WTC11 (cell line): ENCODE data around the gene OLFM1.

Experiments
- AFF4 ChIP-seq: sonication (generic); formaldehyde crosslinking; IDR thresholded peaks from 2 replicates; pipeline ENCODE4 v1.8.1; 2023; ENCODE audit warnings: mild to moderate bottlenecking, missing genetic modification reagents, borderline replicate concordance
- ATF2 ChIP-seq: sonication (generic); formaldehyde crosslinking; IDR thresholded peaks from 2 replicates; pipeline ENCODE4 v1.8.1; 2022; ENCODE audit warnings: low read depth, missing genetic modification reagents, borderline replicate concordance
- ATF3 ChIP-seq: sonication (generic); formaldehyde crosslinking; conservative IDR thresholded peaks from 2 replicates; pipeline ENCODE4 v1.8.1; 2022; ENCODE audit warnings: mild to moderate bottlenecking, missing genetic modification reagents
- CDX4 ChIP-seq: fragments of 250-450 bp; sonication (Bioruptor Pico); IDR thresholded peaks from 2 replicates; pipeline ENCODE4 v1.9.0; 2021; ENCODE audit warnings: moderate library complexity, mild to moderate bottlenecking, inconsistent platforms, borderline replicate concordance
- CREM ChIP-seq: sonication (generic); formaldehyde crosslinking; IDR thresholded peaks from 2 replicates; pipeline ENCODE4 v1.8.1; 2022; ENCODE audit warnings: mild to moderate bottlenecking, missing genetic modification reagents, moderate library complexity
- CTCF ChIP-seq: fragments of 200-600 bp; IDR thresholded peaks from 2 replicates; pipeline ENCODE4 v1.8.0; 2022; ENCODE audit warnings: antibody characterized with exemption
- E2F4 ChIP-seq: sonication (generic); formaldehyde crosslinking; IDR thresholded peaks from 2 replicates; pipeline ENCODE4 v1.8.1; 2022; ENCODE audit warnings: low read depth, mild to moderate bottlenecking, moderate library complexity, missing genetic modification reagents, borderline replicate concordance
- HMGXB4 ChIP-seq: sonication (generic); formaldehyde crosslinking; IDR thresholded peaks from 2 replicates; pipeline ENCODE4 v1.8.1; 2023; ENCODE audit warnings: mild to moderate bottlenecking, moderate library complexity, missing genetic modification reagents
- IRF1 ChIP-seq: sonication (generic); formaldehyde crosslinking; IDR thresholded peaks from 2 replicates; pipeline ENCODE4 v1.8.0; 2023; ENCODE audit warnings: missing genetic modification reagents
- RELA ChIP-seq: sonication (generic); formaldehyde crosslinking; IDR thresholded peaks from 2 replicates; pipeline ENCODE4 v1.8.1; 2022; ENCODE audit warnings: missing genetic modification reagents, mild to moderate bottlenecking, borderline replicate concordance
- SOX15 ChIP-seq: fragments of 250-450 bp; sonication (Bioruptor Pico); IDR thresholded peaks from 2 replicates; pipeline ENCODE4 v1.9.0; 2021; ENCODE audit warnings: mild to moderate bottlenecking
- SP1 ChIP-seq: sonication (generic); formaldehyde crosslinking; conservative IDR thresholded peaks from 2 replicates; pipeline ENCODE4 v1.8.1; 2022; ENCODE audit warnings: missing genetic modification reagents
- ZNF423 ChIP-seq: fragments of 250-450 bp; sonication (Bioruptor Pico); IDR thresholded peaks from 2 replicates; pipeline ENCODE4 v2.1.2; 2022; ENCODE audit warnings: mild to moderate bottlenecking, moderate library complexity

GRCh38 chr9:135116881-135117280 lies 29.4 kb downstream of the OLFM1 start:
- no peak for TF ChIP-seq AFF4 (CRISPR knock-in tag)
- TF ChIP-seq RELA (CRISPR knock-in tag), result no peak
- no peak for TF ChIP-seq HMGXB4
- TF ChIP-seq SP1 (CRISPR knock-in tag), result no peak
- no peak for TF ChIP-seq CTCF
- no peak for TF ChIP-seq IRF1 (CRISPR knock-in tag)
- no peak for TF ChIP-seq ATF2 (CRISPR knock-in tag)
- no peak for TF ChIP-seq E2F4 (CRISPR knock-in tag)
- TF ChIP-seq CDX4 (CRISPR knock-in tag), result no peak
- TF ChIP-seq SOX15, result no peak
- TF ChIP-seq ATF3 (CRISPR knock-in tag), result no peak
- no peak for TF ChIP-seq CREM (CRISPR knock-in tag)
- TF ChIP-seq ZNF423, result no peak
